ENCODE results near the gene SLC23A3.

SLC23A3 gene

GRCh38 chr2:219168932-219169331 lies 897 bp downstream of the SLC23A3 start:
- no peak overlapping the region for H3K4me3 ChIP-seq (ENCODE audit: low read depth, low read length)
- CTCF ChIA-PET: interaction anchor here (1.2 to 9.4 kb wide), 6 partner anchors 9 to 131 kb away, joined by 3 to 154 read pairs (median 38); partner anchors contain the start of gene NHEJ1
- no peak for TF ChIP-seq CTCF (IDR thresholded peaks at IDR 0.05; ENCODE audit: insufficient read depth, low read length, missing control alignments)
- DNase-seq (ENCODE audit: low read depth, low spot score): no peak
- POLR2A ChIA-PET: no interaction called here

GRCh38 chr2:219168526-219168925 lies 1.3 kb downstream of the SLC23A3 start:
- TF ChIP-seq CTCF (IDR thresholded peaks at IDR 0.05; ENCODE audit: insufficient read depth, low read length, missing control alignments): no peak
- no peak for DNase-seq (ENCODE audit: low read depth, low spot score)
- CTCF ChIA-PET: interaction anchor here (1.2 to 9.4 kb wide), 5 partner anchors 8 to 131 kb away, joined by 3 to 154 read pairs (median 46); partner anchors contain the start of gene NHEJ1
- H3K4me3 ChIP-seq (ENCODE audit: low read depth, low read length): no peak overlapping the region
- POLR2A ChIA-PET: no interaction called here

- CTCF ChIA-PET: interaction anchor here (5.5 kb wide), 1 partner anchor 132 kb away, joined by 46 read pairs; no protein-coding TSS in a partner anchor
These were observed 1.8 kb downstream of the SLC23A3 start for GRCh38 chr2:219167997-219168396.

GRCh38 chr2:219165058-219165911 lies 4.5 kb downstream of the SLC23A3 start:
- no peak overlapping the region for H3K4me3 ChIP-seq (ENCODE audit: low read depth, low read length)
- no peak for DNase-seq (ENCODE audit: low read depth, low spot score)
- POLR2A ChIA-PET: no interaction called here
- no peak for TF ChIP-seq CTCF (IDR thresholded peaks at IDR 0.05; ENCODE audit: insufficient read depth, low read length, missing control alignments)
- CTCF ChIA-PET: interaction anchor here (1.2 to 4.8 kb wide), 6 partner anchors 10 to 186 kb away, joined by 3 to 35 read pairs (median 5); partner anchors contain the start of gene CNPPD1

More at GRCh38 chr2:219167997-219168396, 1.8 kb downstream of the SLC23A3 start:
- H3K4me3 ChIP-seq (ENCODE audit: low read depth, low read length): no peak overlapping the region
- POLR2A ChIA-PET: no interaction called here
- no peak for TF ChIP-seq CTCF (IDR thresholded peaks at IDR 0.05; ENCODE audit: insufficient read depth, low read length, missing control alignments)
- DNase-seq (ENCODE audit: low read depth, low spot score): no peak

- ChIA-PET CTCF (interaction anchor here (0.8 to 4.8 kb wide), 4 partner anchors 8 to 132 kb away, joined by 4 to 35 read pairs (median 12); partner anchors contain the start of genes CNPPD1 and DNAJB2), POLR2A (interaction anchor here (1.0 kb wide), 1 partner anchor 55 kb away, joined by 4 read pairs; no protein-coding TSS in a partner anchor)
These were observed 6.7 kb downstream of the SLC23A3 start for GRCh38 chr2:219163156-219163555.

More at GRCh38 chr2:219163156-219163555, 6.7 kb downstream of the SLC23A3 start:
- TF ChIP-seq CTCF (IDR thresholded peaks at IDR 0.05; ENCODE audit: insufficient read depth, low read length, missing control alignments): no peak
- no peak for DNase-seq (ENCODE audit: low read depth, low spot score)
- no peak overlapping the region for H3K4me3 ChIP-seq (ENCODE audit: low read depth, low read length)

All from AG04449 (cell line).